Heart right ventricle (tissue), 16 donors: Measurements from ENCODE around the gene NSMCE1. TPM values are rescaled to one million over a fixed set of nuclear protein-coding genes. Genes with fewer than 3 reads are reported as not detected.

Experiments used
- ATAC-seq, 8 donors: fragments of 200-7000 bp; cut with Tn5 transposase; one replicate each; pipeline ENCODE4 v1.9.1; 2020; ENCODE audit warnings: mild to moderate bottlenecking in 8 of 8, moderate library complexity in 8 of 8, moderate number of reproducible peaks in 1 of 8
- DNase-seq, 2 donors: peaks; one replicate each; pipeline ENCODE4 v3.0.0-alpha.2; 2020
- H3K27ac ChIP-seq, 10 donors: fragments of 200-600 bp; sonication (generic) in 2 of 10; one replicate each; pipeline versions ENCODE4 v1.5.0 to v1.8.0; 2020 to 2022; ENCODE audit warnings: mild to moderate bottlenecking in 3 of 10
- H3K27me3 ChIP-seq, 7 donors: fragments of 200-600 bp; one replicate each; pipeline ENCODE4 v1.8.0; 2021 to 2022; ENCODE audit warnings: mild to moderate bottlenecking in 2 of 7
- H3K36me3 ChIP-seq, 9 donors: fragments of 200-600 bp; sonication (generic) in 1 of 9; one replicate each; pipeline versions ENCODE4 v1.5.0 to v1.8.0; 2020 to 2022; ENCODE audit warnings: mild to moderate bottlenecking in 2 of 9
- H3K4me1 ChIP-seq, 9 donors: fragments of 200-600 bp; sonication (generic) in 1 of 9; one replicate each; pipeline versions ENCODE4 v1.5.0 to v1.8.0; 2020 to 2022; ENCODE audit warnings: mild to moderate bottlenecking in 4 of 9
- H3K4me3 ChIP-seq, 10 donors: fragments of 200-600 bp; sonication (generic) in 2 of 10; one replicate each; pipeline versions ENCODE4 v1.5.0 to v1.8.0; 2020 to 2022; ENCODE audit warnings: mild to moderate bottlenecking in 7 of 10, moderate library complexity in 2 of 10
- H3K9me3 ChIP-seq, 11 donors: fragments of 200-600 bp in 10 of 11; sonication (generic) in 2 of 11; one replicate each; pipeline versions ENCODE4 v1.5.0 to v1.8.0; 2013 to 2022; ENCODE audit warnings: mild to moderate bottlenecking in 2 of 11, control low read depth in 1 of 11, moderate library complexity in 1 of 11
- WGBS, 2 donors: extraction: QIAGEN DNeasy Blood & Tissue Kit; methylation state at CpG; one replicate each; pipeline ENCODE4 v1.1.7; 2013; ENCODE audit warnings: inconsistent platforms in 1 of 2; 5-methylcytosine and 5-hydroxymethylcytosine counted together
- intact Hi-C, 10 donors: fragments of 100-400 bp; cut with DNase I; formaldehyde crosslinking; loops; one replicate each; pipeline versions ENCODE4 v1.11.1 to v1.14.2; 2022
- polyA plus RNA-seq, 2 donors: library from polyadenylated mRNA; stranded (reverse); fragments of 200-250 nt; gene quantifications; one replicate each; pipeline ENCODE4 v1.2.3, GENCODE V29; 2013
- total RNA-seq, 10 donors: library from RNA; stranded (reverse); fragmentation: NEBNext Ultra II Directional in 3 of 10; extraction: Animal tissue kit (Norgen Biotek cat#: 25700) in 3 of 10; gene quantifications; one replicate each; pipeline versions ENCODE4 v1.2.1 to v1.2.4, GENCODE V29; 2021 to 2023
- TF ChIP-seq, protein P1 (sequence below), 9 donors: fragments of 200-600 bp; sonication (generic) in 2 of 9; IDR thresholded peaks; one replicate each; pipeline versions ENCODE4 v1.5.0 to v1.8.0; 2021 to 2022; ENCODE audit warnings: antibody characterized with exemption in 9 of 9, mild to moderate bottlenecking in 5 of 9, moderate library complexity in 1 of 9
- donor health status: Arrhythmogenic right ventricular cardiomyopathy.
- donor health status: ischemic (EF 13 %, LVEDD 7.1; RV severe dilation, severe dysfunction).
- donor health status: healthy with polysubstance abuse.
- donor health status: DM: no; HTN: yes; CAD: no.
- donor health status: DM: no; HTN: no; CAD: no.
- donor health status: ischemic (EF 25% LVEDD 6.9; RV normal size, moderate dysfunction).
- donor health status: ischemic (EF 25% LVEDD 5.7; RV mildly dilated, moderate dysfunction).
- donor health status: healthy.
- donor health status: DM: yes; HTN: yes; CAD: no.
- donor health status: Ischemic cardiomyopathy.
- donor health status: ischemic (EF 35%, LVEDD 5.7; RV mildly dilated, moderate dysfunction).
- donor health status: nonischemic (EF 11% LVEDD 7.7; RV severe dilation, severe dysfunction).
- donor health status: DM: yes; HTN: yes; CAD: no.
- donor health status: PGD.
- donor health status: ischemic (EF 29% LVEDD 5.4; RV normal size, mild dysfunction).
- donor health status: nonischemic (EF 23%, LVEDD 6.1; RV moderate dilation, normal function).

The NSMCE1 gene
- total and polyA plus RNA-seq, 12 donors: 33.5 to 57.1 (median 38.1) TPM

DNA sequence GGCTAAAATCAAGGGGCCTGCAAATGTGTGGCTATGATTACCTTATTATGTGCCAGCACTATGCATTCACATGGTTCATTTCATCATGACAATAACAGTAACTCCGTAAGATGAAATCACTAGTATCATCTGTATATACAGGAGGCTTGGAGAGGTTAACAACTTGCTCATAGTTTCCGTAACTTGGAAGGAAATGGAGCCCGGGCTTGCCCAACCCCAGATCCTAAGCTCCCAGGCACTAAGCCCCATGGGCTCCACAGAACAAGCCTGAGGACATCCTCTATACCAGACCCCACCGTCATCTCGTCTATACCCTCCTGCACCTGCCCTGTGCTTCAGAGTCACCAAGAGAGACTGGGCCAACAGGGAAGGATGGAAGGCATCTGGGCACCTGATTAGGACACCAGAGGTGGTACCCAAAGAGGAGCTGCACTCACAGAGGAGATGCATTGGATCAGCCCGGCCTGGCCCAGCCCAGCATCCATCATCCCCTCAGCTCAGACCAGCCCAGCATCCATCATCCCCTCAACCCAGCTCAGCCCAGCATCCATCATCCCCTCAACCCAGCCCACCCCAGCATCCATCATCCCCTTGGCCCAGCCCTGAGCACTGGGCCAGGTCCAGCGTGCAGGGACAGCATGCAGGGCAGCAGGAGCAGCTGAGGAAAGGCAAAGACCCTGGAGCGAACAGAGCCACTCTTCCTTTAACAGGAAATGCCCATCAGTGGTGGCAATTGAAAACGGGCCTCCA, 28.5 kb downstream of the NSMCE1 start:
- peak overlapping the region in 7 of 10 donors; percentile 2 to 68 (median 23) for H3K27ac ChIP-seq
- 87 to 91% methylated on average over 9 of the region's 9 CpGs for WGBS, 2 donors
- no peaks in the 10 kb centered on the region for H3K36me3 ChIP-seq
- no peaks in the 10 kb centered on the region for H3K27me3 ChIP-seq
- TF ChIP-seq, protein P1, sequence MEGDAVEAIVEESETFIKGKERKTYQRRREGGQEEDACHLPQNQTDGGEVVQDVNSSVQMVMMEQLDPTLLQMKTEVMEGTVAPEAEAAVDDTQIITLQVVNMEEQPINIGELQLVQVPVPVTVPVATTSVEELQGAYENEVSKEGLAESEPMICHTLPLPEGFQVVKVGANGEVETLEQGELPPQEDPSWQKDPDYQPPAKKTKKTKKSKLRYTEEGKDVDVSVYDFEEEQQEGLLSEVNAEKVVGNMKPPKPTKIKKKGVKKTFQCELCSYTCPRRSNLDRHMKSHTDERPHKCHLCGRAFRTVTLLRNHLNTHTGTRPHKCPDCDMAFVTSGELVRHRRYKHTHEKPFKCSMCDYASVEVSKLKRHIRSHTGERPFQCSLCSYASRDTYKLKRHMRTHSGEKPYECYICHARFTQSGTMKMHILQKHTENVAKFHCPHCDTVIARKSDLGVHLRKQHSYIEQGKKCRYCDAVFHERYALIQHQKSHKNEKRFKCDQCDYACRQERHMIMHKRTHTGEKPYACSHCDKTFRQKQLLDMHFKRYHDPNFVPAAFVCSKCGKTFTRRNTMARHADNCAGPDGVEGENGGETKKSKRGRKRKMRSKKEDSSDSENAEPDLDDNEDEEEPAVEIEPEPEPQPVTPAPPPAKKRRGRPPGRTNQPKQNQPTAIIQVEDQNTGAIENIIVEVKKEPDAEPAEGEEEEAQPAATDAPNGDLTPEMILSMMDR (IDR thresholded peaks at IDR 0.05): no peak
- no peak for DNase-seq
- peaks cover 16 to 85% (median 67%) of the 10 kb centered on the region in 9 donors for H3K4me1 ChIP-seq
- ATAC-seq: no peak
- H3K4me3 ChIP-seq: no peak overlapping the region
- intact Hi-C loops: loop anchor here in 9 of 10 donors (5.0 to 10.0 kb wide), 9 partner anchors 45 to 217 kb away; partner anchors contain the start of gene IL4R (in 5 of the 9)
- H3K9me3 ChIP-seq: no peaks in the 10 kb centered on the region

- Histone ChIP-seq H3K27ac (peak overlapping the region in 1 of 10 donors; percentile 92), H3K27me3 (no peaks in the 10 kb centered on the region), H3K4me3 (no peak overlapping the region), H3K9me3 (no peaks in the 10 kb centered on the region), H3K4me1 (peaks cover 19 to 85% (median 63%) of the 10 kb centered on the region in 9 donors), H3K36me3 (peaks cover 0 to 5% (median 0%) of the 10 kb centered on the region in 9 donors)
- DNase-seq (no peak), ATAC-seq (no peak)
- WGBS, 2 donors: 99% methylated on average over 5 of the region's 5 CpGs
- TF ChIP-seq, protein P1 (IDR thresholded peaks at IDR 0.05): no peak
- intact Hi-C loops: loop anchor here in 8 of 10 donors (5.0 to 10.0 kb wide), 9 partner anchors 46 to 218 kb away; partner anchors contain the start of gene IL4R (in 4 of the 8)
Observed at GRCh38 chr16:27239026-27239425, 29.5 kb downstream of the NSMCE1 start.

DNA sequence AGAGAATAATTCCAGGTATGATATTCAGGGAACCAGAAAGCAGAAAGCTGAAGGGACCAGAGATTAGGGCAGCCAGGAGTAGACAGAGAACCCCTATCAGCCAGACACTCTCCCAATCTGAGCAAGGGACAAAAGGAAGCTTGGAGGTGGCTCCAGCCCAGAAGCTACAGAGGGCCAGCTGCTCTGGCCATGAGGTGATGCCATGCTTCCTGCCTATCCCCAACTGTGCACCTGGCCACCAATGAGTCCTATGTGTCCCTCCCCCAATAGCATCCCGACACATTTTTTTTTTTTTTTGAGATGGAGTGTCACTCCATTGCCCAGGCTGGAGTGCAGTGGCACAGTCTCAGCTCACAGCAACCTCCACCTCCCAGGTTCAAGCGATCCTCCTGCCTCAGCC, 30.0 kb downstream of the NSMCE1 start:
- H3K4me1 ChIP-seq: peaks cover 16 to 80% (median 58%) of the 10 kb centered on the region in 9 donors
- H3K36me3 ChIP-seq: peaks cover 0 to 9% (median 0%) of the 10 kb centered on the region in 9 donors
- TF ChIP-seq, protein P1 (IDR thresholded peaks at IDR 0.05): no peak
- H3K27me3 ChIP-seq: no peaks in the 10 kb centered on the region
- H3K4me3 ChIP-seq: no peak overlapping the region
- intact Hi-C loops: loop anchor here in 8 of 10 donors (5.0 to 10.0 kb wide), 9 partner anchors 46 to 219 kb away; partner anchors contain the start of gene IL4R (in 4 of the 8)
- ATAC-seq: no peak
- peak overlapping the region in 5 of 10 donors; percentile 24 to 92 (median 63) for H3K27ac ChIP-seq
- 87 to 89% methylated on average over 2 of the region's 2 CpGs for WGBS, 2 donors
- DNase-seq: no peak
- H3K9me3 ChIP-seq: no peaks in the 10 kb centered on the region

- Histone ChIP-seq H3K4me1 (peaks cover 11 to 76% (median 54%) of the 10 kb centered on the region in 9 donors), H3K4me3 (peak overlapping the region in 1 of 10 donors; percentile 3), H3K27ac (peak overlapping the region in 8 of 10 donors; percentile 16 to 92 (median 62)), H3K9me3 (no peaks in the 10 kb centered on the region), H3K27me3 (no peaks in the 10 kb centered on the region), H3K36me3 (peaks cover 0 to 14% (median 0%) of the 10 kb centered on the region in 9 donors)
- 67 to 74% methylated on average over 16 of the region's 16 CpGs for WGBS, 2 donors
- DNase-seq (peak in 1 of 2 donors; percentile 38), ATAC-seq (peak in 1 of 8 donors; percentile 10)
- TF ChIP-seq, protein P1 (IDR thresholded peaks at IDR 0.05): no peak
- intact Hi-C loops: loop anchor here in 8 of 10 donors (5.0 to 10.0 kb wide), 9 partner anchors 47 to 219 kb away; partner anchors contain the start of gene IL4R (in 4 of the 8)
Observed at GRCh38 chr16:27238016-27238587, 30.5 kb downstream of the NSMCE1 start.
